Hepatocyte (in vitro differentiated cells): ENCODE measurements around the gene SFMBT2.

Experiments
- CTCF ChIP-seq: fragments of 200-600 bp; sonication (generic); IDR thresholded peaks from 2 replicates; pipeline ENCODE4 v1.5.1; 2016; ENCODE audit warnings: antibody characterized with exemption, mild to moderate bottlenecking; ENCODE audit not compliant: poor library complexity
- EZH2 ChIP-seq: fragments of 200-600 bp; sonication (generic); IDR thresholded peaks from 2 replicates; pipeline ENCODE4 v1.6.1; 2016; ENCODE audit warnings: antibody characterized with exemption, mild to moderate bottlenecking, borderline replicate concordance
- EZH2phosphoT487 ChIP-seq: fragments of 200-600 bp; sonication (generic); IDR thresholded peaks from one replicate; pipeline ENCODE4 v1.6.1; 2018; ENCODE audit warnings: antibody characterized with exemption, mild to moderate bottlenecking, low read depth, moderate library complexity; ENCODE audit not compliant: unreplicated experiment, severe bottlenecking

GRCh38 chr10:7412237-7412927, 1.5 kb upstream of the SFMBT2 start:
- TF ChIP-seq EZH2phosphoT487, result no peak
- TF ChIP-seq CTCF, result no peak
- no peak for TF ChIP-seq EZH2
